GM12878 (cell line): ENCODE measurements around the gene ASCC3. TPM values are rescaled to one million over a fixed set of nuclear protein-coding genes. Genes with fewer than 3 reads are reported as not detected.

Source experiments
- ATAC-seq: fragments of 200-7000 bp; cut with Tn5 transposase; 3 replicates; pipeline ENCODE4 v1.9.1; 2020; ENCODE audit warnings: mild to moderate bottlenecking, moderate library complexity
- BruUV-seq: library from RNA; stranded (reverse); fragments of 400-500 nt; replicated peaks from 2 replicates; lab custom pipeline; 2021; lab: Mats Ljungman, UMichigan
- CTCF ChIA-PET: fragments of 300-600 bp; sonication (Branson Sonifier 250); formaldehyde crosslinking; extraction: SDS; loops from one replicate; lab custom pipeline; 2021; ENCODE audit warnings: inconsistent platforms; lab: Yijun Ruan, JAX
- POLR2A ChIA-PET: fragments of 350-600 bp; formaldehyde crosslinking; extraction: SDS; loops from one replicate; lab custom pipeline; 2021; ENCODE audit warnings: inconsistent platforms; lab: Charles Lee
- RAD21 ChIA-PET: fragments of 300-600 bp; sonication (Branson Sonifier 250); formaldehyde crosslinking; loops from one replicate; lab custom pipeline; 2023; ENCODE audit warnings: antibody characterized with exemption; ENCODE audit not compliant: unreplicated experiment; lab: Charles Lee
- SMC1A ChIA-PET: fragments of 300-600 bp; sonication (Branson Sonifier 250); formaldehyde crosslinking; loops from one replicate; lab custom pipeline; 2023; ENCODE audit not compliant: unreplicated experiment, uncharacterized antibody; lab: Charles Lee
- DNase-seq: peaks from one replicate; pipeline ENCODE4 v3.0.0-alpha.2; 2011; ENCODE audit warnings: low read depth, low spot score
- FAIRE-seq: peaks from 3 replicates; lab custom pipeline; 2011; peaks lifted over from hg19 to GRCh38; lab: Jason Lieb, UNC
- H2AFZ ChIP-seq: 2 replicates; pipeline ENCODE4 v1.6.0; 2011; ENCODE audit warnings: low read depth, low read length, control low read depth; ENCODE audit not compliant: control insufficient read depth
- H3K27ac ChIP-seq: 2 replicates; pipeline ENCODE4 v1.5.1; 2011; ENCODE audit warnings: control low read depth; ENCODE audit not compliant: control insufficient read depth, insufficient read depth
- H3K27me3 ChIP-seq, 2 experiments: replicated peaks in 1 of 2; 2 replicates each; pipeline versions ENCODE4 v1.6.0 to v1.6.1; 2011; ENCODE audit warnings: low read length in 1 of 2; ENCODE audit not compliant: control insufficient read depth in 2 of 2, insufficient read depth in 2 of 2
- H3K36me3 ChIP-seq, 2 experiments: 2 replicates each; pipeline ENCODE4 v1.5.1; 2011; ENCODE audit warnings: low read length in 1 of 2; ENCODE audit not compliant: control insufficient read depth in 2 of 2, insufficient read depth in 2 of 2
- H3K4me1 ChIP-seq: 2 replicates; pipeline ENCODE4 v1.6.1; 2011; ENCODE audit warnings: mild to moderate bottlenecking, low read length, moderate library complexity, mixed read lengths; ENCODE audit not compliant: control insufficient read depth, insufficient read depth
- H3K4me2 ChIP-seq: 2 replicates; pipeline ENCODE4 v1.6.0; 2011; ENCODE audit warnings: control low read depth; ENCODE audit not compliant: control insufficient read depth, insufficient read depth
- H3K4me3 ChIP-seq: fragments of 200-600 bp; sonication (generic); 2 replicates; pipeline ENCODE4 v1.5.1; 2016
- H3K79me2 ChIP-seq: 2 replicates; pipeline ENCODE4 v1.6.0; 2011; ENCODE audit warnings: low read length; ENCODE audit not compliant: control insufficient read depth, insufficient read depth
- H3K9ac ChIP-seq: 2 replicates; pipeline ENCODE4 v1.8.0; 2011; ENCODE audit warnings: low read length, control low read depth, mixed read lengths; ENCODE audit not compliant: control insufficient read depth, insufficient read depth
- H3K9me3 ChIP-seq: replicated peaks from 3 replicates; pipeline ENCODE4 v1.5.1; 2011; ENCODE audit warnings: mild to moderate bottlenecking, low read length; ENCODE audit not compliant: control insufficient read depth, insufficient read depth
- H4K20me1 ChIP-seq: 2 replicates; pipeline ENCODE4 v1.6.0; 2011; ENCODE audit not compliant: control insufficient read depth, insufficient read depth
- MEF2B ChIP-seq: fragments of 450-650 bp; IDR thresholded peaks from 2 replicates; pipeline ENCODE4 v1.6.1; 2018; ENCODE audit warnings: mild to moderate bottlenecking, moderate library complexity; ENCODE audit not compliant: partially characterized antibody, poor library complexity, severe bottlenecking
- REST ChIP-seq: IDR thresholded peaks from 2 replicates; pipeline ENCODE4 v1.6.1; 2012; ENCODE audit warnings: mild to moderate bottlenecking, low read depth, low read length
- ZBED1 ChIP-seq: IDR thresholded peaks from 2 replicates; pipeline ENCODE4 v1.6.1; 2016; ENCODE audit warnings: borderline replicate concordance
- WGBS: methylation state at CpG from one replicate; pipeline ENCODE4 v1.1.6; 2016; ENCODE audit warnings: low lambda C conversion rate; ENCODE audit not compliant: insufficient replicate concordance, insufficient coverage; ENCODE audit errors: missing lambda C conversion rate; 5-methylcytosine and 5-hydroxymethylcytosine counted together
- in situ Hi-C: fragments of 300-500 bp; cut with MboI; formaldehyde crosslinking; loops from 9 replicates; pipeline ENCODE4 v1.14.3; 2018; ENCODE audit warnings: mixed read lengths
- intact Hi-C: fragments of 100-400 bp; cut with micrococcal nuclease; formaldehyde crosslinking; loops from one replicate; pipeline ENCODE4 v1.14.2; 2022; ENCODE audit not compliant: unreplicated experiment
- polyA plus RNA-seq, 11 experiments: library from polyadenylated mRNA; depleted of rRNA in 4 of 11; unstranded in 6 of 11; stranded (reverse) in 5 of 11; fragments of >200 nt; fragmentation: Nextera tagmentation in 4 of 11; fragmentation: Illumina TruSeq in 1 of 11; extraction: Ambion mirVana in 4 of 11; extraction: Trizol in 1 of 11; gene quantifications; 1 replicate in 1 of 11; 2 replicates in 10 of 11; pipeline versions ENCODE4 v1.2.1 to v1.2.3, GENCODE V29; 2011 to 2016; ENCODE audit warnings: inconsistent platforms in 2 of 11, missing spikeins in 2 of 11, low read depth in 1 of 11
- total RNA-seq, 4 experiments: library from RNA; depleted of rRNA in 3 of 4; stranded (reverse); fragments of >200 nt in 3 of 4; fragmentation: Illumina TruSeq in 1 of 4; extraction: Trizol in 1 of 4; gene quantifications; 2 replicates each; pipeline versions ENCODE4 v1.2.1 to v1.2.3, GENCODE V29; 2013 to 2021

The ASCC3 gene
- total and polyA plus RNA-seq, 10 of the 15 experiments (the other 5 are each of a cell fraction or from before 2014, with no cell fraction given) = 19.9 to 76.2 (median 55.9) TPM

GRCh38 chr6:100592929-100593328 lies 288.2 kb downstream of the ASCC3 start:
- CTCF ChIA-PET = interaction anchor here (0.7 to 0.9 kb wide), 2 partner anchors 16 to 67 kb away, joined by 3 read pairs; no protein-coding TSS in a partner anchor
- no TSS peak for BruUV-seq

More at GRCh38 chr6:100592929-100593328, 288.2 kb downstream of the ASCC3 start:
- no peaks in the 10 kb centered on the region for H3K79me2 ChIP-seq
- H3K27ac ChIP-seq = no peak overlapping the region
- intact Hi-C loops = no loop called here
- H3K9ac ChIP-seq = no peak overlapping the region
- 92% methylated on average over 3 of the region's 3 CpGs for WGBS
- peak; percentile 52 for ATAC-seq
- H3K4me3 ChIP-seq = no peak overlapping the region
- H3K27me3 ChIP-seq = no peaks in the 10 kb centered on the region
- no peak overlapping the region for H2AFZ ChIP-seq
- TF ChIP-seq MEF2B = peak; percentile 22
- TF ChIP-seq REST = no peak
- TF ChIP-seq ZBED1 = no peak
- TF ChIP-seq, all 136 proteins: peak for 1
- FAIRE-seq = no peak
- H4K20me1 ChIP-seq = no peaks in the 10 kb centered on the region
- RAD21 ChIA-PET = interaction anchor here (1.0 kb wide), 1 partner anchor 65 kb away, joined by 3 read pairs; no protein-coding TSS in a partner anchor
- H3K4me2 ChIP-seq = no peak overlapping the region
- peaks cover 0 to 3% of the 10 kb centered on the region in 2 experiments; a peak in 1 of 4 replicates for H3K36me3 ChIP-seq
- SMC1A ChIA-PET = interaction anchor here (1.0 to 1.4 kb wide), 4 partner anchors 12 to 70 kb away, joined by 3 read pairs; no protein-coding TSS in a partner anchor
- H3K9me3 ChIP-seq = no peaks in the 10 kb centered on the region
- H3K4me1 ChIP-seq = no peaks in the 10 kb centered on the region
- in situ Hi-C loops = no loop called here
- POLR2A ChIA-PET = no interaction called here
- no peak for DNase-seq
